K562 (cell line): ENCODE data around the gene NCF2. TPM values are rescaled to one million over a fixed set of nuclear protein-coding genes. Genes with fewer than 3 reads are reported as not detected.
A peak's percentile ranks its signal among the peaks of the same experiment; 100 is the strongest.

Experiments used
- ATAC-seq: fragments of 200-7000 bp; cut with Tn5 transposase; 3 replicates; pipeline ENCODE4 v1.9.1; 2020; ENCODE audit warnings: moderate library complexity
- BruUV-seq: library from RNA; stranded (reverse); fragments of 400-500 nt; replicated peaks from 2 replicates; lab custom pipeline; 2021; lab: Mats Ljungman, UMichigan
- CTCF ChIA-PET: fragments of 300-600 bp; formaldehyde crosslinking; extraction: SDS; loops from one replicate; lab custom pipeline; 2021; ENCODE audit warnings: low intra/inter-chr PET ratio; lab: Yijun Ruan, JAX
- POLR2A ChIA-PET: fragments of 300-600, 350-650 bp; sonication (Branson Sonifier 250); formaldehyde crosslinking; extraction: SDS; loops from one replicate; lab custom pipeline; 2021; ENCODE audit warnings: antibody characterized with exemption, inconsistent platforms; lab: Yijun Ruan, JAX
- DNase-seq, 4 experiments: peaks; one replicate each; pipeline versions ENCODE4 v3.0.0 to v3.0.0-alpha.2; 2011 to 2018; ENCODE audit warnings: low spot score in 3 of 4, mixed read lengths in 3 of 4; ENCODE audit errors: extremely low read depth in 1 of 4
- FAIRE-seq: peaks from 2 replicates; lab custom pipeline; 2011; peaks lifted over from hg19 to GRCh38; lab: Jason Lieb, UNC
- H2AFZ ChIP-seq: 2 replicates; pipeline ENCODE4 v1.6.0; 2011; ENCODE audit warnings: low read depth, low read length, control low read depth, inconsistent platforms
- H3K27ac ChIP-seq: fragments of 200-600 bp; 3 replicates; pipeline ENCODE4 v1.8.0; 2011; ENCODE audit warnings: low read depth, mild to moderate bottlenecking, control low read depth, inconsistent platforms, low read length, moderate library complexity, mixed read lengths; ENCODE audit errors: extremely low read depth
- H3K27me3 ChIP-seq, 2 experiments: fragments of 300-600 bp in 1 of 2; 2 replicates in 1 of 2; 3 replicates in 1 of 2; pipeline versions ENCODE4 v1.6.0 to v1.8.0; 2011; ENCODE audit warnings: inconsistent platforms in 2 of 2, low read length in 2 of 2, mild to moderate bottlenecking in 1 of 2, mixed read lengths in 1 of 2, moderate library complexity in 1 of 2; ENCODE audit not compliant: control insufficient read depth in 2 of 2, insufficient read depth in 2 of 2
- H3K36me3 ChIP-seq: fragments of 300-600 bp; 3 replicates; pipeline ENCODE4 v1.8.0; 2011; ENCODE audit warnings: mild to moderate bottlenecking, low read length, inconsistent platforms; ENCODE audit not compliant: control insufficient read depth, insufficient read depth
- H3K4me1 ChIP-seq, 2 experiments: fragments of 200-600 bp in 1 of 2; replicated peaks in 1 of 2; 2 replicates in 1 of 2; 3 replicates in 1 of 2; pipeline versions ENCODE4 v1.5.1 to v1.8.0; 2011; ENCODE audit warnings: inconsistent platforms in 2 of 2, low read length in 2 of 2, mild to moderate bottlenecking in 1 of 2, mixed read lengths in 1 of 2, moderate library complexity in 1 of 2; ENCODE audit not compliant: control insufficient read depth in 2 of 2, insufficient read depth in 2 of 2
- H3K4me2 ChIP-seq: 2 replicates; pipeline ENCODE4 v1.6.1; 2011; ENCODE audit warnings: low read length, control low read depth, inconsistent platforms, mixed read lengths; ENCODE audit not compliant: insufficient read depth
- H3K4me3 ChIP-seq: fragments of 200-600 bp; sonication (generic), shearing (Covaris generic); 2 replicates; pipeline ENCODE4 v1.5.1; 2016; ENCODE audit warnings: control low read depth, inconsistent platforms
- H3K79me2 ChIP-seq: fragments of 200-600 bp; 3 replicates; pipeline ENCODE4 v1.8.0; 2011; ENCODE audit warnings: low read length, inconsistent platforms; ENCODE audit not compliant: control insufficient read depth, insufficient read depth
- H3K9ac ChIP-seq, 2 experiments: 2 replicates each; pipeline versions ENCODE4 v1.6.0 to v1.6.1; 2011; ENCODE audit warnings: low read depth in 2 of 2, low read length in 2 of 2, control low read depth in 1 of 2, inconsistent platforms in 1 of 2, mild to moderate bottlenecking in 1 of 2, mixed read lengths in 1 of 2; ENCODE audit not compliant: insufficient read depth in 1 of 2
- H3K9me1 ChIP-seq: one replicate; pipeline ENCODE4 v1.6.0; 2011; ENCODE audit warnings: inconsistent platforms, mild to moderate bottlenecking, low read length, moderate library complexity; ENCODE audit not compliant: control insufficient read depth, insufficient read depth
- H3K9me3 ChIP-seq: replicated peaks from 2 replicates; pipeline ENCODE4 v1.5.1; 2011; ENCODE audit warnings: low read depth, low read length, inconsistent platforms; ENCODE audit not compliant: control insufficient read depth, insufficient read depth
- H4K20me1 ChIP-seq: replicated peaks from 2 replicates; pipeline ENCODE4 v1.6.1; 2011; ENCODE audit warnings: low read length, inconsistent platforms, mixed read lengths; ENCODE audit not compliant: control insufficient read depth, insufficient read depth
- CHCHD3 ChIP-seq: fragments of 250-450 bp; sonication (Bioruptor Pico); IDR thresholded peaks from 2 replicates; pipeline ENCODE4 v2.1.2; 2022; ENCODE audit warnings: mild to moderate bottlenecking
- HSF4 ChIP-seq: fragments of 250-450 bp; sonication (Bioruptor Pico); IDR thresholded peaks from 2 replicates; pipeline ENCODE4 v2.1.2; 2022; ENCODE audit warnings: mild to moderate bottlenecking, moderate library complexity, borderline replicate concordance
- RNF219 ChIP-seq: fragments of 250-450 bp; sonication (Bioruptor Pico); IDR thresholded peaks from 2 replicates; pipeline ENCODE4 v1.5.0; 2022; ENCODE audit warnings: mild to moderate bottlenecking
- TCF7L2 ChIP-seq: fragments of 150-350 bp; IDR thresholded peaks from 2 replicates; pipeline ENCODE4 v1.6.1; 2016; ENCODE audit warnings: low read depth, mild to moderate bottlenecking, low read length, moderate library complexity
- TEAD4 ChIP-seq, 2 experiments: sonication (generic) in 1 of 2; formaldehyde crosslinking in 1 of 2; IDR thresholded peaks; 2 replicates each; pipeline versions ENCODE4 v1.6.1 to v1.8.0; 2012 to 2022; ENCODE audit warnings: borderline replicate concordance in 1 of 2, inconsistent platforms in 1 of 2, low read length in 1 of 2, mild to moderate bottlenecking in 1 of 2, missing genetic modification reagents in 1 of 2
- ZFP1 ChIP-seq: fragments of 450-650 bp; formaldehyde crosslinking; IDR thresholded peaks from 2 replicates; pipeline ENCODE4 v1.4.0; 2020; ENCODE audit warnings: mild to moderate bottlenecking, mixed read lengths
- ZNF274 ChIP-seq: IDR thresholded peaks from 2 replicates; pipeline ENCODE4 v1.6.1; 2011; ENCODE audit warnings: low read depth, mild to moderate bottlenecking, low read length, moderate library complexity, borderline replicate concordance
- ZNF407 ChIP-seq: fragments of 450-650 bp; IDR thresholded peaks from 2 replicates; pipeline ENCODE4 v1.6.1; 2016; ENCODE audit warnings: low read depth
- ZNF830 ChIP-seq: fragments of 250-450 bp; sonication (Bioruptor Pico); IDR thresholded peaks from 2 replicates; pipeline ENCODE4 v1.5.0; 2021; ENCODE audit warnings: mild to moderate bottlenecking
- WGBS: fragments of 100-300 bp; shearing (Covaris generic); methylation state at CpG from one replicate; pipeline ENCODE4 v1.1.6; 2016; ENCODE audit warnings: low coverage, mixed read lengths; ENCODE audit not compliant: insufficient coverage; ENCODE audit errors: missing lambda C conversion rate; 5-methylcytosine and 5-hydroxymethylcytosine counted together
- in situ Hi-C: fragments of 300-500 bp; cut with MboI; formaldehyde crosslinking; loops from 4 replicates; pipeline ENCODE4 v1.15.0; 2018; ENCODE audit warnings: inconsistent platforms, mixed read lengths
- intact Hi-C: fragments of 100-400 bp; cut with micrococcal nuclease; formaldehyde crosslinking; loops from 2 replicates; pipeline ENCODE4 v1.14.2; 2022
- polyA plus RNA-seq, 8 experiments: library from polyadenylated mRNA; depleted of rRNA in 4 of 8; stranded (reverse) in 5 of 8; unstranded in 3 of 8; fragments of >200 nt; fragmentation: Nextera tagmentation in 2 of 8; fragmentation: Illumina TruSeq in 1 of 8; extraction: Ambion mirVana in 2 of 8; extraction: Trizol in 1 of 8; gene quantifications; 2 replicates each; pipeline versions ENCODE4 v1.2.1 to v1.2.3, GENCODE V29; 2011 to 2014; ENCODE audit warnings: inconsistent platforms in 1 of 8, missing spikeins in 1 of 8
- total RNA-seq, 7 experiments: library from RNA; depleted of rRNA in 6 of 7; stranded (reverse); fragments of >200 nt in 6 of 7; fragmentation: Illumina TruSeq in 2 of 7; extraction: Trizol in 2 of 7; gene quantifications; 2 replicates each; pipeline versions ENCODE4 v1.2.1 to v1.2.3, GENCODE V29; 2011 to 2021; ENCODE audit warnings: low replicate concordance in 1 of 7
- TF ChIP-seq, protein P1 (sequence below): IDR thresholded peaks from 2 replicates; pipeline ENCODE4 v1.6.1; 2011; ENCODE audit not compliant: insufficient read length; ENCODE audit errors: extremely low read depth

The NCF2 gene
- total and polyA plus RNA-seq, 9 of the 15 experiments (the other 6 are each of a cell fraction or from before 2014, with no cell fraction given): 0.07 to 0.54 (median 0.16) TPM; not detected in 3

DNA sequence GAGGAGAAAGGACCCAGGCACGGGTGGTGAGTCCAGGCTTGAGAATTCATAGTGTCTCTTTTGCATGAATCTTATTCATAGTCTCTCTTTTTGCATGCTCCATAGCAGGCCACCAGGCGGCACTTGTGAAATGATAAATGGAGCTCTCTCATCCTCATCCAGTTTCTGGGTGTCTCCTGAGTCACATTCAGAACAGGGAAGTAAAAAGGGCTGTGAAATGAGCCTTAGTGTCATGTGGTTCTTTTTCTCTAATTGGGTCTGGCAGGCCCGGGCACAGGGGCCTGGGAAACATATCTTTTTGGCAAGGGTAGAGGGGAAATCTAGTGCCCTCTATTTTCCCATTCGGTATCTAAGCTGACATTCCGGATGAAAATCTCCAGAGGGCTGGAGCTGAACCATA lies 19.1 kb upstream of the NCF2 start:
- Histone ChIP-seq H3K9me1 (no peaks in the 10 kb centered on the region), H3K4me1 (no peaks in the 10 kb centered on the region), H3K36me3 (no peaks in the 10 kb centered on the region), H3K4me2 (no peak overlapping the region), H3K27ac (no peak overlapping the region), H3K79me2 (no peaks in the 10 kb centered on the region), H3K9ac (no peak overlapping the region), H3K4me3 (no peak overlapping the region), H3K9me3 (no peaks in the 10 kb centered on the region), H3K27me3 (peaks cover 4 to 22% of the 10 kb centered on the region in 2 experiments; a peak in 4 of 5 replicates), H2AFZ (no peak overlapping the region), H4K20me1 (no peaks in the 10 kb centered on the region)
- ChIA-PET CTCF (interaction anchor here (0.6 to 1.1 kb wide), 3 partner anchors 76 to 307 kb away, joined by 4 to 5 read pairs (median 5); no protein-coding TSS in a partner anchor), POLR2A (interaction anchor here (1.0 kb wide), 1 partner anchor 11 kb away, joined by 3 read pairs; no protein-coding TSS in a partner anchor)
- no TSS peak for BruUV-seq
- FAIRE-seq (no peak), ATAC-seq (peak; percentile 89), DNase-seq (peak in 2 of 4 experiments; percentile 27 to 63)
- 4% methylated on average over 5 of the region's 5 CpGs for WGBS
- in situ Hi-C loops (loop anchor here (25.0 kb wide), 1 partner anchor 647 kb away; the partner anchor contains the start of gene SHCBP1L), intact Hi-C loops (loop anchor here (1.0 to 5.0 kb wide), 2 partner anchors 76 to 137 kb away; partner anchors contain the start of gene SMG7)
- TF ChIP-seq HSF4 (CRISPR knock-in tag) (no peak), TEAD4 (IDR thresholded peaks at IDR 0.05; ENCODE audit: low read length) (peak; percentile 18; the same call in 1 of the 2 replicates), TEAD4 (CRISPR knock-in tag; IDR thresholded peaks at IDR 0.05; ENCODE audit: borderline replicate concordance) (no peak), ZFP1 (CRISPR knock-in tag) (no peak), ZNF830 (no peak), ZNF274 (no peak), CHCHD3 (CRISPR knock-in tag) (no peak), TCF7L2 (no peak), ZNF407 (no peak), RNF219 (CRISPR knock-in tag) (no peak)
- TF ChIP-seq, protein P1, sequence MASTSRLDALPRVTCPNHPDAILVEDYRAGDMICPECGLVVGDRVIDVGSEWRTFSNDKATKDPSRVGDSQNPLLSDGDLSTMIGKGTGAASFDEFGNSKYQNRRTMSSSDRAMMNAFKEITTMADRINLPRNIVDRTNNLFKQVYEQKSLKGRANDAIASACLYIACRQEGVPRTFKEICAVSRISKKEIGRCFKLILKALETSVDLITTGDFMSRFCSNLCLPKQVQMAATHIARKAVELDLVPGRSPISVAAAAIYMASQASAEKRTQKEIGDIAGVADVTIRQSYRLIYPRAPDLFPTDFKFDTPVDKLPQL: no peak
